Neural crest cell (in vitro differentiated cells): ENCODE measurements around the gene PLCB1. TPM values are rescaled to one million over a fixed set of nuclear protein-coding genes. Genes with fewer than 3 reads are reported as not detected.

Experiments
- DNase-seq: peaks from one replicate; pipeline ENCODE4 v3.0.0; 2021; ENCODE audit warnings: low read depth, mixed read lengths, low spot score
- H3K27ac Mint-ChIP-seq: one replicate; pipeline ENCODE4 v1.8.0; 2021; ENCODE audit warnings: mild to moderate bottlenecking, mixed read lengths; ENCODE audit not compliant: unreplicated experiment
- H3K27me3 Mint-ChIP-seq: 2 replicates; pipeline ENCODE4 v1.8.0; 2021; ENCODE audit warnings: low read depth, mild to moderate bottlenecking, mixed read lengths
- H3K36me3 Mint-ChIP-seq: 2 replicates; pipeline ENCODE4 v1.8.0; 2021; ENCODE audit warnings: low read depth, mild to moderate bottlenecking, mixed read lengths
- H3K4me1 Mint-ChIP-seq: 2 replicates; pipeline ENCODE4 v1.8.0; 2021; ENCODE audit warnings: mixed read lengths
- H3K4me3 Mint-ChIP-seq: one replicate; pipeline ENCODE4 v1.8.0; 2021; ENCODE audit warnings: mild to moderate bottlenecking, mixed read lengths
- H3K9me3 Mint-ChIP-seq: 2 replicates; pipeline ENCODE4 v1.8.0; 2021; ENCODE audit warnings: mixed read lengths
- total RNA-seq: library from RNA; stranded (reverse); gene quantifications from 2 replicates; pipeline ENCODE4 v1.2.1, GENCODE V29; 2021
- TF ChIP-seq, protein P1 (sequence below): fragments of 200-600 bp; sonication (generic); conservative IDR thresholded peaks from 2 replicates; pipeline ENCODE4 v1.5.0; 2021; ENCODE audit warnings: antibody characterized with exemption, mild to moderate bottlenecking

Gene PLCB1
- total RNA-seq, 1 donor from 2014 or later: 13.7 TPM

DNA sequence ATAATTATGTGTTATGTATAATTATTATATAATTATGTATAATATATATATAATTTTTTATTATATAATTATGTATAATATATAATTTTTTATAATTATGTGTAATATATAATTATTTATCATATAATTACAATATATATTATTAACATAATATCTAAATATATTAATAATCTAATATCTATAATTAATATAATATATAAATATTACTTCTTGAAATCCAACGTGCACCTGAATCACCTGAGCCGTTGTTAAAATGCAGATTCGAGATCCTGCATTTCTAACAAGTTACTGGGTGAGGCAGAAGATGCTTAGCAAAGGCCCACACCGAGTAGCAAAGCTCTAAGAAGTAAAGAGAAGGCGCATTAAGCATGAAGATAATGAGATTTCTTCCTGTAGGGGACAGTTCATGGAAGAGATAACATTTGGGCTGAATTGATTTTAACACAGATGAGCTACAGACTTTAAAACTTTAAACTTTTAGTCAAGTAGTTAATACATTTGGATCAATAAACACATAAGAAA, 530.4 kb downstream of the PLCB1 start:
- TF ChIP-seq, protein P1, sequence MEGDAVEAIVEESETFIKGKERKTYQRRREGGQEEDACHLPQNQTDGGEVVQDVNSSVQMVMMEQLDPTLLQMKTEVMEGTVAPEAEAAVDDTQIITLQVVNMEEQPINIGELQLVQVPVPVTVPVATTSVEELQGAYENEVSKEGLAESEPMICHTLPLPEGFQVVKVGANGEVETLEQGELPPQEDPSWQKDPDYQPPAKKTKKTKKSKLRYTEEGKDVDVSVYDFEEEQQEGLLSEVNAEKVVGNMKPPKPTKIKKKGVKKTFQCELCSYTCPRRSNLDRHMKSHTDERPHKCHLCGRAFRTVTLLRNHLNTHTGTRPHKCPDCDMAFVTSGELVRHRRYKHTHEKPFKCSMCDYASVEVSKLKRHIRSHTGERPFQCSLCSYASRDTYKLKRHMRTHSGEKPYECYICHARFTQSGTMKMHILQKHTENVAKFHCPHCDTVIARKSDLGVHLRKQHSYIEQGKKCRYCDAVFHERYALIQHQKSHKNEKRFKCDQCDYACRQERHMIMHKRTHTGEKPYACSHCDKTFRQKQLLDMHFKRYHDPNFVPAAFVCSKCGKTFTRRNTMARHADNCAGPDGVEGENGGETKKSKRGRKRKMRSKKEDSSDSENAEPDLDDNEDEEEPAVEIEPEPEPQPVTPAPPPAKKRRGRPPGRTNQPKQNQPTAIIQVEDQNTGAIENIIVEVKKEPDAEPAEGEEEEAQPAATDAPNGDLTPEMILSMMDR: no peak
- Mint-ChIP-seq H3K4me3 (no peak overlapping the region), H3K9me3 (no peaks in the 10 kb centered on the region), H3K4me1 (peaks cover 8% of the 10 kb centered on the region), H3K27me3 (no peaks in the 10 kb centered on the region), H3K27ac (no peak overlapping the region), H3K36me3 (peaks cover 3% of the 10 kb centered on the region)
- no peak for DNase-seq

DNA sequence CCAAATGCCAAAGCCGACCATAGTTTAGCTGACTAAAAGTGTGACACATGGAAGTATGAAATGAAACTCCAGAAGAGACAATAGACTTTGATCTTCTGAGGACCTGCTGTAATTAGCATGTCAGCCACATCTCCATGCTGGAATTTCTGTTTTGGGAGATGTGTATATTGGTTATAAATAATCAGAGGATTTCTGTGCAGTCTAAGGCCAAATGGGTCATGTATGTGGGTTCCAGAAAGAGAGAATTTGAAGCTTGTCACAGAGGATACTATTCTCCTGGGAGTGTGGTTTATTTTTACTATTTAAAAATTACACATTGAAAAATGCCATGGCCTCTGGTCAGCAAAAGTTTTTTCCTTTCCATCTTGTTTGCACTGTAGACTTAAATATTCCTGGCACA, 531.4 kb downstream of the PLCB1 start:
- Mint-ChIP-seq H3K36me3 (peaks cover 3% of the 10 kb centered on the region), H3K9me3 (no peaks in the 10 kb centered on the region), H3K4me3 (no peak overlapping the region), H3K27ac (no peak overlapping the region), H3K27me3 (no peaks in the 10 kb centered on the region), H3K4me1 (peaks cover 12% of the 10 kb centered on the region)
- no peak for DNase-seq
- TF ChIP-seq, protein P1: no peak

DNA sequence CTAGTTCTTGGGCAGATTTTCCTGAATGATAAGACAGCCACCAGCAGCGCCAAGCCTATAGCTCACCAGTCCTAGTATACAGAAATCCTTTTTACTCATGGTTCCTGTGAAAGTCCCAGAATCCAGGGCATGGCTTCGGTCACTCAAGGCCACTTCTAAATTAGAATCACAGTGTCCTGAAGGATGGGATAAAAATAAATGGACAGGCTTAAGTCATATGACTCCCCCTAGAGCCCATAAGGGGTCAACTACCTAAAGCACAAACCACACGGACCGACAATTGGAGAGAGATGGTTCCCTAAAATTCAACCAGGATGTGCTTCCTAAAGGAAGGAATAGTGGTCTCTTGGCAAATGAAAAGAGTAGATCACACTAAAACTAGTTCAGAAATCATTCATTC, 532.7 kb downstream of the PLCB1 start:
- H3K27ac Mint-ChIP-seq: no peak overlapping the region
- H3K36me3 Mint-ChIP-seq: peaks cover 3% of the 10 kb centered on the region
- no peaks in the 10 kb centered on the region for H3K27me3 Mint-ChIP-seq
- peaks cover 12% of the 10 kb centered on the region for H3K4me1 Mint-ChIP-seq
- DNase-seq: no peak
- TF ChIP-seq, protein P1: no peak
- no peaks in the 10 kb centered on the region for H3K9me3 Mint-ChIP-seq
- H3K4me3 Mint-ChIP-seq: no peak overlapping the region

DNA sequence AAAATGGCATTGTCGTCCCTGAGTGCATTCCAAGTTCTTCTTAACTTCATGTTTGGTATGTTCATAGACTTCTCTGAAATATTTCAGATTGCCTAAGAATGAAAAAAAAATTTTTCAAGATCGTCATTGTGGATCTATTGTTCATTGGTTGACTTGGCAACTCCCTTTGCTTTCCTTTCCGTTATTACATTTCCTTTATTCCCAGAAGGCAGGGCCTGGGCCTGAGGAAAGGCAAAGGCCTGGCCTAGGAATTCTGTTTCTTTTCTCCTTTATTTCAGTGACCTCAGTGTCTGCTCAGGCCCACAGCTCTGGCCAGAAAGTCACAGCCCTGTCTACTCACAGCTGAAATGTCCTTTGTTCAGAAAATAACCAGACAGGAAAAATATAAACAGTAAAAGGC, 535.2 kb downstream of the PLCB1 start:
- TF ChIP-seq, protein P1: no peak
- Mint-ChIP-seq H3K27ac (peak overlapping the region; percentile 89), H3K4me1 (peaks cover 12% of the 10 kb centered on the region), H3K4me3 (no peak overlapping the region), H3K9me3 (no peaks in the 10 kb centered on the region), H3K36me3 (no peaks in the 10 kb centered on the region), H3K27me3 (no peaks in the 10 kb centered on the region)
- no peak for DNase-seq

DNA sequence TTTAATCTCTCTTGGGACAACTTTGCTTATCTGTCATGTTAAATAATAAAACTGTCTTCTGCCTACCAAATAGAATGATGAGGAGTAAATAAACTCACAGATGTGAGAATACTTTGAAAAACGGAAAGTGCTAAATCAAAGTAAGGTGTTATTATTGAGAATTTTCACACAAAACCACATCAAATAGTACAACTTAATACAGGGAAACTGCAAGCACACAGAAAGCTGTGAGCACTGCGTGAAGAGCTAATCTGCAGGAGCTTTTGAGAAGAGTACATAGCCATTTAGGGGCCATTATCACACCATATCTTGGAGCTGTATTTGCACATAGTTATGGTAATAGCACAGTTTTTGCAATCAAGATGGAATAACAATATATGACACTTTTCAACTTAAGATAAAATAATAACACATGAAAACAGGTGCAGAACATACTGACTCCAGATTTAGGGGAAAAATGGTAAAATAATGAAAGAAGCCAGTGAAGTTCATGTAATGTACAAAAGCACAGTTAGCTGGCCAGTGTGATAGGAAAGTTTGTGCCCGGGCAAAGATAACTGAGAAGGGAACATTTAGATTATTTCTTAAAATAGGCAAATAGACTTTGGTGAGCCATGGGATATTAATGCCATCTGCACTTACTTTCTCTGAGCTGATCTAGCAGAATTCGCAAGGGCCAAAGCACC, 538.3 kb downstream of the PLCB1 start:
- DNase-seq: no peak
- no peak overlapping the region for H3K27ac Mint-ChIP-seq
- peaks cover 3% of the 10 kb centered on the region for H3K36me3 Mint-ChIP-seq
- no peak overlapping the region for H3K4me3 Mint-ChIP-seq
- H3K9me3 Mint-ChIP-seq: no peaks in the 10 kb centered on the region
- H3K4me1 Mint-ChIP-seq: peaks cover 12% of the 10 kb centered on the region
- no peaks in the 10 kb centered on the region for H3K27me3 Mint-ChIP-seq
- TF ChIP-seq, protein P1: no peak
